IPS DF 4.7 (cell line): ENCODE measurements around the gene CERS3.

Source experiments
- DNase-seq: peaks from one replicate; pipeline ENCODE4 v3.0.0-alpha.2; 2013; ENCODE audit warnings: low spot score; ENCODE audit errors: extremely low read depth

Gene CERS3

DNA sequence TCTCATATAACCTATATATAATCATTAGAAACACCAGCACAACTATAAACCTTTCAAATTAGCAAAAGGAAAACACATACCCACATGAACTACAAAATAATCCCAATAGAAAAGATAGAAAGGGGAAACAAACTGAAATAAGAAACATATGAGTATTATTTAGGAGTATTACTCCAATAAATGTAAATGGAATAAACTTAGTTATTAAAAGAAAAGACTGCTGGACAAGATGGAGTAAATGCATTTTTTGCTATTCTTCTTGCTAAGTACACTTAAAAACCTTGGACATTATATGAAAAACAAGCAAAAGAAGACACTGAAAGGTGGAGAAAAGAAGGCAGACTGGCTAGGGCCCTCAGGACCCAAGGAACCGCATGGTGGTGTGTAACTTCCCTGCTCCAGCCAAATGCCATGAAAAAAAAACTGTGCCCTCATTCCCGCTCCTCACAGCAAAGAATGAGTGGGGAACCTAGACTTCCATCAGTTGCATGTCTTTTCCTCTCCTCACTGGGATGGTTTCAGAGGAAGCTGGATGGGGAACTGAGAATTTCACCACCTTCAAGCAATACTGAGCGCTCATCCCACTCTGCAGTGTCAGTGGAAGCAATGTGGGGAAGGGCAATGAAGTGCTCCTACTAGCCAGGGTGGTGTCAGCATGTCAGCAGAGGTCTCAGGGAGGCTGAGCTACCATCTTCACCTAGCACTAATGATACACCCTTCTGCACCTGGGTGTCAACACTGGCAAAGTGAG, 143.3 kb downstream of the CERS3 start:
- no peak for DNase-seq

- no peak for DNase-seq
Observed at GRCh38 chr15:100384108-100384410, 144.7 kb downstream of the CERS3 start.

- no peak for DNase-seq
Observed at GRCh38 chr15:100383302-100384107, 145.2 kb downstream of the CERS3 start.

- no peak for DNase-seq
Observed at GRCh38 chr15:100373942-100374341, 154.8 kb downstream of the CERS3 start.

GRCh38 chr15:100373120-100373896, 155.4 kb downstream of the CERS3 start:
- DNase-seq = no peak

- DNase-seq = no peak
Observed at GRCh38 chr15:100372739-100373119, 156.0 kb downstream of the CERS3 start.

DNA sequence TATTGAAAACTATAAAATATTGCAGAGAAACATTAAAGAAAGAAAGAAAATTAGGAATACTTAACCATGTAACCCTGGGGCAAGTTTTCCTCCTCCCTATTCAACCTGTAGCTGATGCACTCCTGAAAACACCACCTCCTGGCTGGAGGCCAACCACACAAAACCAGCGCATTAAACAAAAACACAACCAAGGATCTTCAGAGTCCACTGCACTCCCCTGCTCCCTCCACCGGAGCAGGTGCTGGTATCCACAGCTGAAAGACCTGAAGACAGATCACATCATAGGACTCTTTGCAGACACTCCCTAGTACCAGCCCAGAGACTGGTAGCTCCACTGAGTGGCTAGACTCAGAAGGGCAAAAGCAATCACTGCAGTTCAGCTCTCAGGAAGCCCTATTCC, 173.4 kb downstream of the CERS3 start:
- DNase-seq = no peak

DNA sequence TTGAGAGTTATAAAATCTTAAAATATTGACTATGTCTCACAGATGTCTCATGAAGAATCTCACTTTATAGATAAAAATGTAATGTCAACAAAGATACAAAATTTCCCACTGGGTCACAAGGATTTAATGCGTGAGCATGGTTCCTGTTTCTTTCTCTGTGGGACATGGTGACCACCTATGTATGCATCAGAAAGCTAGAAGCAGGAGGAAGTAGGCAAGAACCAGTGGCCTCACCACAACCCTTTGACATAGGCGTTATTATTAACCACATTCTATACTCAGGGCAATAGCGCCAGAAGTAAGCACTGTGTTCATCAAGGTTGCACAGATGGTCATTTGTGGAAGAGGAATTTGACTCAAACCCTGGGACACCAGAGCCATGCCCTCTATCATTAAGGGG, 175.3 kb downstream of the CERS3 start:
- no peak for DNase-seq

- no peak for DNase-seq
Observed at GRCh38 chr15:100350434-100351226, 178.1 kb downstream of the CERS3 start.
